ENCODE data around the gene FRMD4A. TPM values are rescaled to one million over a fixed set of nuclear protein-coding genes. Genes with fewer than 3 reads are reported as not detected.

FRMD4A gene
- polyA plus RNA-seq, 1 of the 3 experiments (the other 2 are of a cell fraction): 37.7 TPM

- Histone ChIP-seq H3K9ac (no peak overlapping the region), H2AFZ (ENCODE audit: low read depth) (no peak overlapping the region), H3K4me2 (peak overlapping the region; percentile 90; the same call in 1 of the 2 replicates), H3F3A (replicated peaks; ENCODE audit: insufficient read depth) (peaks cover 13% of the 10 kb centered on the region), H4K20me1 (ENCODE audit: insufficient read depth) (no peaks in the 10 kb centered on the region), H3K9me2 (no peaks in the 10 kb centered on the region), H3K36me3 (replicated peaks in 1 of 2; ENCODE audit: control insufficient read depth in 1 of 2, insufficient read depth in 2 of 2, low read length in 1 of 2) (peaks cover 0 to 2% of the 10 kb centered on the region in 2 experiments), H3K9me3 (no peaks in the 10 kb centered on the region), H3K4me1 (ENCODE audit: control insufficient read depth in 1 of 2, insufficient read depth in 2 of 2, low read depth in 1 of 2, low read length in 1 of 2) (peaks cover 15 to 21% of the 10 kb centered on the region in 2 experiments), H3K27ac (ENCODE audit: low read depth in 2 of 2, low read length in 1 of 2) (no peak overlapping the region), H3K27me3 (ENCODE audit: insufficient read depth) (no peaks in the 10 kb centered on the region), H3K79me2 (ENCODE audit: insufficient read depth) (peaks cover 97% of the 10 kb centered on the region), H3K4me3 (ENCODE audit: low read depth in 2 of 2, low read length in 1 of 2) (no peak overlapping the region)
- TF ChIP-seq POLR2AphosphoS5 (IDR thresholded peaks at IDR 0.05; ENCODE audit: low read depth, low read length) (no peak), MEF2A (IDR thresholded peaks at IDR 0.05; ENCODE audit: borderline replicate concordance, low read depth) (no peak), EZH2phosphoT487 (IDR thresholded peaks at IDR 0.05; ENCODE audit: borderline replicate concordance, low read depth) (no peak), SIN3A (IDR thresholded peaks at IDR 0.05; ENCODE audit: borderline replicate concordance, low read depth, low read length) (no peak), GABPA (IDR thresholded peaks at IDR 0.05; ENCODE audit: low read depth) (no peak), USF2 (IDR thresholded peaks at IDR 0.05; ENCODE audit: borderline replicate concordance, low read depth, low read length) (no peak), RCOR1 (IDR thresholded peaks at IDR 0.05; ENCODE audit: low read length) (no peak), FOXJ3 (CRISPR knock-in tag; IDR thresholded peaks at IDR 0.05) (no peak), MXI1 (IDR thresholded peaks at IDR 0.05; ENCODE audit: low read depth, low read length) (no peak)
- TF ChIP-seq, protein P1, sequence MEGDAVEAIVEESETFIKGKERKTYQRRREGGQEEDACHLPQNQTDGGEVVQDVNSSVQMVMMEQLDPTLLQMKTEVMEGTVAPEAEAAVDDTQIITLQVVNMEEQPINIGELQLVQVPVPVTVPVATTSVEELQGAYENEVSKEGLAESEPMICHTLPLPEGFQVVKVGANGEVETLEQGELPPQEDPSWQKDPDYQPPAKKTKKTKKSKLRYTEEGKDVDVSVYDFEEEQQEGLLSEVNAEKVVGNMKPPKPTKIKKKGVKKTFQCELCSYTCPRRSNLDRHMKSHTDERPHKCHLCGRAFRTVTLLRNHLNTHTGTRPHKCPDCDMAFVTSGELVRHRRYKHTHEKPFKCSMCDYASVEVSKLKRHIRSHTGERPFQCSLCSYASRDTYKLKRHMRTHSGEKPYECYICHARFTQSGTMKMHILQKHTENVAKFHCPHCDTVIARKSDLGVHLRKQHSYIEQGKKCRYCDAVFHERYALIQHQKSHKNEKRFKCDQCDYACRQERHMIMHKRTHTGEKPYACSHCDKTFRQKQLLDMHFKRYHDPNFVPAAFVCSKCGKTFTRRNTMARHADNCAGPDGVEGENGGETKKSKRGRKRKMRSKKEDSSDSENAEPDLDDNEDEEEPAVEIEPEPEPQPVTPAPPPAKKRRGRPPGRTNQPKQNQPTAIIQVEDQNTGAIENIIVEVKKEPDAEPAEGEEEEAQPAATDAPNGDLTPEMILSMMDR (IDR thresholded peaks at IDR 0.05): no peak
- TF ChIP-seq, protein P2, sequence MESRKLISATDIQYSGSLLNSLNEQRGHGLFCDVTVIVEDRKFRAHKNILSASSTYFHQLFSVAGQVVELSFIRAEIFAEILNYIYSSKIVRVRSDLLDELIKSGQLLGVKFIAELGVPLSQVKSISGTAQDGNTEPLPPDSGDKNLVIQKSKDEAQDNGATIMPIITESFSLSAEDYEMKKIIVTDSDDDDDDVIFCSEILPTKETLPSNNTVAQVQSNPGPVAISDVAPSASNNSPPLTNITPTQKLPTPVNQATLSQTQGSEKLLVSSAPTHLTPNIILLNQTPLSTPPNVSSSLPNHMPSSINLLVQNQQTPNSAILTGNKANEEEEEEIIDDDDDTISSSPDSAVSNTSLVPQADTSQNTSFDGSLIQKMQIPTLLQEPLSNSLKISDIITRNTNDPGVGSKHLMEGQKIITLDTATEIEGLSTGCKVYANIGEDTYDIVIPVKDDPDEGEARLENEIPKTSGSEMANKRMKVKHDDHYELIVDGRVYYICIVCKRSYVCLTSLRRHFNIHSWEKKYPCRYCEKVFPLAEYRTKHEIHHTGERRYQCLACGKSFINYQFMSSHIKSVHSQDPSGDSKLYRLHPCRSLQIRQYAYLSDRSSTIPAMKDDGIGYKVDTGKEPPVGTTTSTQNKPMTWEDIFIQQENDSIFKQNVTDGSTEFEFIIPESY (IDR thresholded peaks at IDR 0.05; ENCODE audit: borderline replicate concordance, low read depth): no peak
- TF ChIP-seq, protein P3, sequence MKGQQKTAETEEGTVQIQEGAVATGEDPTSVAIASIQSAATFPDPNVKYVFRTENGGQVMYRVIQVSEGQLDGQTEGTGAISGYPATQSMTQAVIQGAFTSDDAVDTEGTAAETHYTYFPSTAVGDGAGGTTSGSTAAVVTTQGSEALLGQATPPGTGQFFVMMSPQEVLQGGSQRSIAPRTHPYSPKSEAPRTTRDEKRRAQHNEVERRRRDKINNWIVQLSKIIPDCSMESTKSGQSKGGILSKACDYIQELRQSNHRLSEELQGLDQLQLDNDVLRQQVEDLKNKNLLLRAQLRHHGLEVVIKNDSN (IDR thresholded peaks at IDR 0.05; ENCODE audit: borderline replicate concordance, low read depth): no peak
- no peak for DNase-seq
- 79% methylated on average over 4 of the region's 4 CpGs for WGBS (ENCODE audit: low lambda C conversion rate)
- CTCF ChIA-PET: interaction anchor here (1.4 to 1.5 kb wide), 2 partner anchors 15 to 99 kb away, joined by 4 to 5 read pairs; no protein-coding TSS in a partner anchor
- POLR2A ChIA-PET: interaction anchor here (0.5 kb wide), 1 partner anchor 47 kb away, joined by 3 read pairs; no protein-coding TSS in a partner anchor
Observed at GRCh38 chr10:13887761-13888160, 443.0 kb downstream of the FRMD4A start.
